Right atrium auricular region (tissue), 2 donors: ENCODE measurements around the gene DAAM2. TPM values are rescaled to one million over a fixed set of nuclear protein-coding genes. Genes with fewer than 3 reads are reported as not detected.

Experiments used
- DNase-seq: peaks from one replicate; pipeline ENCODE4 v3.0.0-alpha.2; 2019; ENCODE audit warnings: low spot score
- H3K27ac ChIP-seq, 2 donors: fragments of 200-600 bp; sonication (generic); 1 replicate in 1 of 2; 2 replicates in 1 of 2; pipeline ENCODE4 v1.5.1; 2016 to 2019
- H3K27me3 ChIP-seq, 2 donors: fragments of 200-600 bp; sonication (generic); one replicate each; pipeline versions ENCODE4 v1.5.1 to v1.6.0; 2017 to 2019
- H3K36me3 ChIP-seq: fragments of 200-600 bp; sonication (generic); one replicate; pipeline ENCODE4 v1.5.1; 2016
- H3K4me1 ChIP-seq, 2 donors: fragments of 200-600 bp; sonication (generic); one replicate each; pipeline versions ENCODE4 v1.5.1 to v1.6.0; 2017 to 2019
- H3K4me3 ChIP-seq, 2 donors: fragments of 200-600 bp; sonication (generic); 1 replicate in 1 of 2; 2 replicates in 1 of 2; pipeline ENCODE4 v1.5.1; 2017 to 2019; ENCODE audit warnings: mild to moderate bottlenecking in 1 of 2, moderate library complexity in 1 of 2
- H3K9me3 ChIP-seq, 2 donors: fragments of 200-600 bp; sonication (generic); one replicate each; pipeline ENCODE4 v1.5.1; 2019
- total RNA-seq, 2 donors: library from RNA; depleted of rRNA; stranded (reverse); fragments of >200 nt; gene quantifications; one replicate each; pipeline ENCODE4 v1.1.0, GENCODE V29; 2016
- TF ChIP-seq, protein P1 (sequence below), 2 donors: fragments of 200-600 bp; sonication (generic); IDR thresholded peaks; one replicate each; pipeline ENCODE4 v1.5.1; 2019; ENCODE audit warnings: antibody characterized with exemption in 2 of 2

Gene DAAM2
- total RNA-seq, 2 donors from 2014 or later: 8.3 to 9.7 TPM

DNA sequence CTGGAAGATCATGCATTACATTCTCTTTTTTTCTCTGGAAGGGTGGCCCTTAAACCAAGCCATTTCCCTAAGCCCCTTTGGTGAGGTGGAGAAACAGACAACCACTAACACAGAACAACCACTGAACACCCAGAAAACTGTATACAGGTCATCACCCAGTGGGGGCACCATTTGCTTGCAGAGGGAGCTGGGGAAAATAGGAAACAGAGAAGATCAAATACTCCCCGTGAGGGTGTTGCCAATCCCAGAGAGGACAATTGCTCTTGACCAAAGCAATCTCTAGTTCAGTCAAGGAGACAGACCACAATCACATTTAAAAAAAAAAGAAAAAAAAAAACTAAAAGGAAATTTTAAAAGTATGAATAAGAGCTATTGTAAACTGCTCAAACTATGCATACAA is 865 bp upstream of the DAAM2 start:
- Histone ChIP-seq H3K36me3 (no peaks in the 10 kb centered on the region), H3K27ac (peak overlapping the region; percentile 74 to 75), H3K27me3 (no peaks in the 10 kb centered on the region), H3K9me3 (no peaks in the 10 kb centered on the region), H3K4me1 (peaks cover 0 to 7% of the 10 kb centered on the region in 2 donors), H3K4me3 (no peak overlapping the region)
- TF ChIP-seq, protein P1, sequence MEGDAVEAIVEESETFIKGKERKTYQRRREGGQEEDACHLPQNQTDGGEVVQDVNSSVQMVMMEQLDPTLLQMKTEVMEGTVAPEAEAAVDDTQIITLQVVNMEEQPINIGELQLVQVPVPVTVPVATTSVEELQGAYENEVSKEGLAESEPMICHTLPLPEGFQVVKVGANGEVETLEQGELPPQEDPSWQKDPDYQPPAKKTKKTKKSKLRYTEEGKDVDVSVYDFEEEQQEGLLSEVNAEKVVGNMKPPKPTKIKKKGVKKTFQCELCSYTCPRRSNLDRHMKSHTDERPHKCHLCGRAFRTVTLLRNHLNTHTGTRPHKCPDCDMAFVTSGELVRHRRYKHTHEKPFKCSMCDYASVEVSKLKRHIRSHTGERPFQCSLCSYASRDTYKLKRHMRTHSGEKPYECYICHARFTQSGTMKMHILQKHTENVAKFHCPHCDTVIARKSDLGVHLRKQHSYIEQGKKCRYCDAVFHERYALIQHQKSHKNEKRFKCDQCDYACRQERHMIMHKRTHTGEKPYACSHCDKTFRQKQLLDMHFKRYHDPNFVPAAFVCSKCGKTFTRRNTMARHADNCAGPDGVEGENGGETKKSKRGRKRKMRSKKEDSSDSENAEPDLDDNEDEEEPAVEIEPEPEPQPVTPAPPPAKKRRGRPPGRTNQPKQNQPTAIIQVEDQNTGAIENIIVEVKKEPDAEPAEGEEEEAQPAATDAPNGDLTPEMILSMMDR (IDR thresholded peaks at IDR 0.05): peak in 1 of 2 donors; percentile 14
- no peak for DNase-seq

DNA sequence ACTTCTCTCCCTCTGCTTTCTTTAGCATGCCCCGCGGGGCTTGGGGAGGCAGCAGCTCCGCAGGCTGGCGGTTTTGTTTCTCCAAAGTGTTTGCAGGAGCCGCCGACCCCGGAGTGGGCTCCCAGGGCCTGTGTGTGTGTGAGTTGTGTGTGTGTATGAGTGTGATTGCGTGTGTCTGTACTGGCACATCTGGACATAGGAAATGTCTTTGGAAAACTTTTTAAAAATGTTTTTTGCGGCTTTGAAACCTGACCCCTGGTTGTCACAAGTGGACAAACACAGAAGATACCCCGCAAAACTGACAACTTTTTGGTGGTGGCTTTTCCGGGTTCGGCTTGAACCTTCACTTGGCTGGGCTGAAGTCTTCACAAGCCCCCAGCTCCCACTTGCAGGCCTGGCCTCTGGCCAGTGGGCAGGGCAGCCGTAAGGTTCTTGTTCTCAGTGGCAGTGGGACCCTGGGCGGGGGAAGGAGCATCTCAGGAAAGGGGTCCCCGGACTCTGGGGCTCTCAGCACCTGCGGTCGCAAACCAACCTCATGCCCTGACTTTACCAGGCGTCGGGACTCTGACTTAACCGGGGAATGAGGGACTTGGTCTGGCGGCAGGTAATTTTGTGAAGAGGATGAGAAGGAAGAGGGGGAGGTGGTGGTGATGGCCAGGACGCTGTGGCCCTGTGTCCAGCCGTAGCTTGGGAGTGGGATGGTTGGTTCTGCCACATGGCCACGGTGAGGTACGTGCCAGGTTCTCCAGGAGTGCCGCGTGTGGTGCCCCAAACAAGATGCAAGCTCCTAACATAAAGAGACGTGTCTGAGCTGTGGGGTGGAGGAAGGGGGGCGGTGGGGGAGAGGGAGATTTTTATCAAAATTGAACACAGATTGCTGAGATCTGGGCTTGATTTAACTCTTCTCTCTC is 619 bp downstream of the DAAM2 start:
- H3K27me3 ChIP-seq: no peaks in the 10 kb centered on the region
- no peak for DNase-seq
- peak overlapping the region; percentile 74 to 75 for H3K27ac ChIP-seq
- H3K36me3 ChIP-seq: no peaks in the 10 kb centered on the region
- H3K9me3 ChIP-seq: no peaks in the 10 kb centered on the region
- H3K4me1 ChIP-seq: peaks cover 0 to 7% of the 10 kb centered on the region in 2 donors
- TF ChIP-seq, protein P1 (IDR thresholded peaks at IDR 0.05): no peak
- H3K4me3 ChIP-seq: peak overlapping the region; percentile 50 to 70

DNA sequence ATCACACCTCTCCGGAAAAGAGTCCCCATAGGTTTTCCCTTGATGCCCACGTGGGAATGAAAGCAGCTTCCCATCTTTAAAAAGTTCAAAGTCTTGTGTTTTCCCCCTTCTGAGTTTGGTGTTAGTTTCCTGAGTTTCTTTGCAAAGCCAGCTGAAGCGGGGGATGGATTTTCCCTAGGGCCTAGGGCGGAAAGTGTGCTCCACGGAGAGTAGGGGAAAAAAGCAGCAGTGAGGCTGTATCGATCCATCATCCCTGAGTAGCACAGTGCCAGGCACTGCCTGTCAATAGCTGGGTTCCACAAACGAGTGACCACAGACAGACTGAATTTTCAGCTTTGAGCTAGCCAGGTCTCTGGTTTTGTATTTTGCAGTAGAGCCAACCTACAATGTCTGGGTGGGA is 1.3 kb downstream of the DAAM2 start:
- Histone ChIP-seq H3K4me3 (peak overlapping the region; percentile 50 to 70), H3K27me3 (no peaks in the 10 kb centered on the region), H3K9me3 (no peaks in the 10 kb centered on the region), H3K36me3 (no peaks in the 10 kb centered on the region), H3K27ac (peak overlapping the region; percentile 74 to 75), H3K4me1 (peaks cover 0 to 7% of the 10 kb centered on the region in 2 donors)
- no peak for DNase-seq
- TF ChIP-seq, protein P1 (IDR thresholded peaks at IDR 0.05): no peak

DNA sequence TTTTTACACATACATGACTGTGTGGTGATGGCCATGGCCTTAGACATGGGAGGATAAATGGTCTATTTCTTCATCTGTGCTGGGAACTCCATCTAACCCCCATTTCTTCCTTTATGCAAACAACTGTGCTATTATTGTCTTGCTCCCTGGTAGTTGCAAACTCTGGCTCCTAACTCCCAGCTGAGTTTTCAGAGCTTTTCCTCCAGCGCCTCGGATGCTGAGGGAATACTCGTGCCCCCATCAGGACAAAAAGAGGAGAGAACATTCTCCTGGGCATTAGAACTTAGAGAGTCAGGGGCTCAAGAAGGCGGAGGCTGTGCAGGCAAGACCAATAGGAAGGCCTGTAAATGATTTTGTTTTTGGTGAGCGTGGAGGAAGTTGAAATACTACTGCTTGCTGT is 2.1 kb downstream of the DAAM2 start:
- H3K27me3 ChIP-seq: no peaks in the 10 kb centered on the region
- no peaks in the 10 kb centered on the region for H3K9me3 ChIP-seq
- H3K4me3 ChIP-seq: peak overlapping the region in 1 of 2 donors; percentile 70
- no peaks in the 10 kb centered on the region for H3K36me3 ChIP-seq
- no peak for DNase-seq
- H3K4me1 ChIP-seq: peaks cover 0 to 7% of the 10 kb centered on the region in 2 donors
- peak overlapping the region in 1 of 2 donors; percentile 75 for H3K27ac ChIP-seq
- TF ChIP-seq, protein P1 (IDR thresholded peaks at IDR 0.05): no peak

DNA sequence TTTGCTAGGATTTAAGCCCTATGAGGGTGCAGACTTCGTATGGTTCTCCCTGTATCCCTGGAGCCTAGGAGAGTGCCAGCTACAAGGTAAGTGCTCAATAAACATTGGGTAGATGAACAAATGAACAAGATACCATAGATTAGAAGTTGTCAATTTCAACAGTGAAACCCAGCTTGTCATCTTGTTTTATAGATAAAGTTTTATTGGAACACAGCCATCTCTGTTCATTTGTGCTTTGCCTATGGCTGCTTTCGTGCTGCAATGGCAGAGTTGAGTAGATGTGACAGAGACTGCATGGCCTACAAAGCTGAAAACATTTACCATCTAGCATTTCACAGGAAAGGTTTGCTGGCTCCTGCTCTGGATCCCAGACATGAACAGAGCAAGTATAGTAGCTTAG is 5.6 kb downstream of the DAAM2 start:
- Histone ChIP-seq H3K36me3 (no peaks in the 10 kb centered on the region), H3K27ac (no peak overlapping the region), H3K4me3 (no peak overlapping the region), H3K27me3 (no peaks in the 10 kb centered on the region), H3K9me3 (no peaks in the 10 kb centered on the region), H3K4me1 (peaks cover 0 to 6% of the 10 kb centered on the region in 2 donors)
- TF ChIP-seq, protein P1 (IDR thresholded peaks at IDR 0.05): no peak
- no peak for DNase-seq
